Measurements from ENCODE around the gene ELL2.

The ELL2 gene

DNA sequence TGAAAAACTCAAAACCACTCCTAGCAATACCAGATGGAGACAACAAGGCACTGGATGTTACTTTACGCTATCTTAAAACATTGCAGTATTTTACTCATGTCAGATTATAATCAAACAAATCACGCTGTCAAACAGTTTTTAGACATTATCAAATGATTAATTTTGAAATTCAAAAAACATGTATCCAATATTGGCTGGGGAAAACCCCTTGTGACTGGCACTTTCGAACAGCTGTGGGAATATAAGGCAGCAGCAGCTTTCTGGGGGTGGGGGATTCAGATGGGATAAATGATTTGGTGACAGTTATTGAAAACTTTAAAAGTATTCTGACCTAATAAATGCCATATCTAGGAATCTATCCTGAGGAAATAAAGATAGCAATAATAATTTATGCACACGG lies 28.7 kb downstream of the ELL2 start:
- TF ChIP-seq PPARA (CRISPR knock-in tag; IDR thresholded peaks at IDR 0.05; ENCODE audit: borderline replicate concordance) (no peak), ZNF565 (CRISPR knock-in tag; conservative IDR thresholded peaks at IDR 0.05; ENCODE audit: low read depth) (no peak), ZNF70 (CRISPR knock-in tag; IDR thresholded peaks at IDR 0.05) (no peak), ISL1 (CRISPR knock-in tag; IDR thresholded peaks at IDR 0.05) (no peak), TOX (CRISPR knock-in tag; IDR thresholded peaks at IDR 0.05; ENCODE audit: borderline replicate concordance) (no peak), BACH2 (CRISPR knock-in tag; IDR thresholded peaks at IDR 0.05; ENCODE audit: borderline replicate concordance) (no peak)
- TF ChIP-seq, protein P1, sequence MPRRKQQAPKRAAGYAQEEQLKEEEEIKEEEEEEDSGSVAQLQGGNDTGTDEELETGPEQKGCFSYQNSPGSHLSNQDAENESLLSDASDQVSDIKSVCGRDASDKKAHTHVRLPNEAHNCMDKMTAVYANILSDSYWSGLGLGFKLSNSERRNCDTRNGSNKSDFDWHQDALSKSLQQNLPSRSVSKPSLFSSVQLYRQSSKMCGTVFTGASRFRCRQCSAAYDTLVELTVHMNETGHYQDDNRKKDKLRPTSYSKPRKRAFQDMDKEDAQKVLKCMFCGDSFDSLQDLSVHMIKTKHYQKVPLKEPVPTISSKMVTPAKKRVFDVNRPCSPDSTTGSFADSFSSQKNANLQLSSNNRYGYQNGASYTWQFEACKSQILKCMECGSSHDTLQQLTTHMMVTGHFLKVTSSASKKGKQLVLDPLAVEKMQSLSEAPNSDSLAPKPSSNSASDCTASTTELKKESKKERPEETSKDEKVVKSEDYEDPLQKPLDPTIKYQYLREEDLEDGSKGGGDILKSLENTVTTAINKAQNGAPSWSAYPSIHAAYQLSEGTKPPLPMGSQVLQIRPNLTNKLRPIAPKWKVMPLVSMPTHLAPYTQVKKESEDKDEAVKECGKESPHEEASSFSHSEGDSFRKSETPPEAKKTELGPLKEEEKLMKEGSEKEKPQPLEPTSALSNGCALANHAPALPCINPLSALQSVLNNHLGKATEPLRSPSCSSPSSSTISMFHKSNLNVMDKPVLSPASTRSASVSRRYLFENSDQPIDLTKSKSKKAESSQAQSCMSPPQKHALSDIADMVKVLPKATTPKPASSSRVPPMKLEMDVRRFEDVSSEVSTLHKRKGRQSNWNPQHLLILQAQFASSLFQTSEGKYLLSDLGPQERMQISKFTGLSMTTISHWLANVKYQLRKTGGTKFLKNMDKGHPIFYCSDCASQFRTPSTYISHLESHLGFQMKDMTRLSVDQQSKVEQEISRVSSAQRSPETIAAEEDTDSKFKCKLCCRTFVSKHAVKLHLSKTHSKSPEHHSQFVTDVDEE (CRISPR knock-in tag; IDR thresholded peaks at IDR 0.05) = no peak
- TF ChIP-seq, protein P2, sequence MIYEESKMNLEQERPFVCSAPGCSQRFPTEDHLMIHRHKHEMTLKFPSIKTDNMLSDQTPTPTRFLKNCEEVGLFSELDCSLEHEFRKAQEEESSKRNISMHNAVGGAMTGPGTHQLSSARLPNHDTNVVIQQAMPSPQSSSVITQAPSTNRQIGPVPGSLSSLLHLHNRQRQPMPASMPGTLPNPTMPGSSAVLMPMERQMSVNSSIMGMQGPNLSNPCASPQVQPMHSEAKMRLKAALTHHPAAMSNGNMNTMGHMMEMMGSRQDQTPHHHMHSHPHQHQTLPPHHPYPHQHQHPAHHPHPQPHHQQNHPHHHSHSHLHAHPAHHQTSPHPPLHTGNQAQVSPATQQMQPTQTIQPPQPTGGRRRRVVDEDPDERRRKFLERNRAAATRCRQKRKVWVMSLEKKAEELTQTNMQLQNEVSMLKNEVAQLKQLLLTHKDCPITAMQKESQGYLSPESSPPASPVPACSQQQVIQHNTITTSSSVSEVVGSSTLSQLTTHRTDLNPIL (CRISPR knock-in tag; IDR thresholded peaks at IDR 0.05; ENCODE audit: low read depth) = no peak
- ATAC-seq = no peak

DNA sequence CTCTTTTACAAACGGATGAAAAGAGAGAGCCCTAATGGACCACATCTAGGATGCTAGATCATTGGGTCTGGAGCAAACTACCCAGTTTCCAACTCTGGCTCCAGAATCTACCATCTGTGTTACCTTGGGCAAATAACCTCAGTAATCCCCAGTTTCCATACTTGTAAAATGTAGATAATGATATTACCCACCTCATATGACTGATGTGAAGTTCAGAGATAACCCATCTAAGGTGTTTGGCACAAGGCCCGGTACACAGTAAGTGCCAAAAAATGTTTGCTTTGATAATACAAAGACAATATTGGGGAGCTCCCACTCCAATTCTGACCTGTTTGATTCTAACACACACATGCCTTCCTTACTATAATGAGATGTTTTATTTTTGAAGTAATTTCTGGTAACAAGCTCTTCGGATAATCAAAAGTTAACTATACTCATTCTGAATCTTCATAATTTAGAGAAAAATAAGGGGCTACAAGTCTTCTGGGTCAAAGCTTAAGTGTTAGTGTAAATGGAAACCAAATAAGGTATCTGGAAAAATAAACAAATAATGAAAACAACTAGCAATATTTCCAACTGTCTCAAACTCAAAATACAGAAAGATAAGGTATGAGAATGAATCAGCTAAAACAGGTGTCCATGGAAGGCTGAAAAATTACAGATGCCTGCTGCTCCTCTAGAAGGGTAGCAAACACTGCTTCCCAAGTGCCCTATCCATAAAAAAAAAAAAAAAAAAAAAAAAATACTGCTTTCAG lies 30.4 kb downstream of the ELL2 start:
- TF ChIP-seq, protein P3, sequence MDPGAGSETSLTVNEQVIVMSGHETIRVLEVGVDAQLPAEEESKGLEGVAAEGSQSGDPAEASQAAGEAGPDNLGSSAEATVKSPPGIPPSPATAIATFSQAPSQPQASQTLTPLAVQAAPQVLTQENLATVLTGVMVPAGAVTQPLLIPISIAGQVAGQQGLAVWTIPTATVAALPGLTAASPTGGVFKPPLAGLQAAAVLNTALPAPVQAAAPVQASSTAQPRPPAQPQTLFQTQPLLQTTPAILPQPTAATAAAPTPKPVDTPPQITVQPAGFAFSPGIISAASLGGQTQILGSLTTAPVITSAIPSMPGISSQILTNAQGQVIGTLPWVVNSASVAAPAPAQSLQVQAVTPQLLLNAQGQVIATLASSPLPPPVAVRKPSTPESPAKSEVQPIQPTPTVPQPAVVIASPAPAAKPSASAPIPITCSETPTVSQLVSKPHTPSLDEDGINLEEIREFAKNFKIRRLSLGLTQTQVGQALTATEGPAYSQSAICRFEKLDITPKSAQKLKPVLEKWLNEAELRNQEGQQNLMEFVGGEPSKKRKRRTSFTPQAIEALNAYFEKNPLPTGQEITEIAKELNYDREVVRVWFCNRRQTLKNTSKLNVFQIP (CRISPR knock-in tag; IDR thresholded peaks at IDR 0.05; ENCODE audit: borderline replicate concordance, low read depth) = no peak
- TF ChIP-seq BACH2 (CRISPR knock-in tag; IDR thresholded peaks at IDR 0.05; ENCODE audit: borderline replicate concordance) (no peak), ZFP3 (CRISPR knock-in tag; IDR thresholded peaks at IDR 0.05) (no peak), GLIS3 (CRISPR knock-in tag; IDR thresholded peaks at IDR 0.05) (no peak), ZNF8 (CRISPR knock-in tag; IDR thresholded peaks at IDR 0.05) (no peak), ARNTL (CRISPR knock-in tag; IDR thresholded peaks at IDR 0.05; ENCODE audit: borderline replicate concordance, low read depth) (no peak), ZNF565 (CRISPR knock-in tag; conservative IDR thresholded peaks at IDR 0.05; ENCODE audit: low read depth) (no peak), SNAI2 (CRISPR knock-in tag; IDR thresholded peaks at IDR 0.05) (no peak), TOX (CRISPR knock-in tag; IDR thresholded peaks at IDR 0.05; ENCODE audit: borderline replicate concordance) (no peak), ZC3H10 (CRISPR knock-in tag; IDR thresholded peaks at IDR 0.05) (no peak), PPARA (CRISPR knock-in tag; IDR thresholded peaks at IDR 0.05; ENCODE audit: borderline replicate concordance) (no peak), ISL1 (CRISPR knock-in tag; IDR thresholded peaks at IDR 0.05) (no peak), ESRRG (CRISPR knock-in tag; IDR thresholded peaks at IDR 0.05) (no peak)
- TF ChIP-seq, protein P1 (CRISPR knock-in tag; IDR thresholded peaks at IDR 0.05) = no peak
- TF ChIP-seq, protein P2 (CRISPR knock-in tag; IDR thresholded peaks at IDR 0.05; ENCODE audit: low read depth) = no peak
- ATAC-seq = no peak

DNA sequence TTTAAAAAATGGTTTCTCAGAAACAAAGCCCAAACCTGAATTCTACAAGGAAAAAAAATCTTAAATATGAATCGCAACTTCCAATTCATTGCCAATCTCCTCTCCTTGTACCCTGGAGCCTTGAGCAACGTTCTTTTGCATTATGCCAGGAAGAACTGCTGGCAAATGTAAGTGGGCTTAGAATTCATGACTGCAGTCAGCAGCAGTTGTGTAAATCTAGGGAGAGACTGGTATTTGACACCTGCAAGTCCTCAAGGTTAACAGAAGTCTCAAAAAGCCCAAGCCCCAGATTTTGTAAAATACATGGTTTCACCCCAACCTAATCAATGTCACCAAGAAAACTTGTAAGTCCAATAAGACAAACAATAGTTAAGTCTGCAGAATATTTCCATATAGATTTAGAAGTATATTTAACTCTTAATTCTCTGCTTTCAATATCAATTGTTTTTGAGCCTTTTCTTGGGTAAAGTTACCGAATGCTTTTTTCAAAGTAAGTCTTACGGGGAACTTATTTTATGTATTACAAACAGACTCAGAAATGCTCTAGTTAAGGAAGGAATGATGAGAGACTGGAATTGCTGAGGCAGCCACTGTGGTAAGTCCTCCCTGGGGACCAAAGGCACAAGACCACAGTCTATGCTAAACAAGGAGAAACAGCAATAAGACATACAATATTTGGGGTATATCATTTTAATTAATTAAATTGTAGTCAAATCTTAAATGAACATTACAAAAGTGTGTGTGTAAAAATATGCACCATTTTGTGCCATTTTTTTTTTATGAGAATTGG lies 31.3 kb downstream of the ELL2 start:
- no peak for ATAC-seq
- TF ChIP-seq SNAI2 (CRISPR knock-in tag; IDR thresholded peaks at IDR 0.05) = no peak
- TF ChIP-seq ARNTL (CRISPR knock-in tag; IDR thresholded peaks at IDR 0.05; ENCODE audit: borderline replicate concordance, low read depth) = no peak
- TF ChIP-seq OSR1 (CRISPR knock-in tag; IDR thresholded peaks at IDR 0.05) = no peak
- TF ChIP-seq, protein P4, sequence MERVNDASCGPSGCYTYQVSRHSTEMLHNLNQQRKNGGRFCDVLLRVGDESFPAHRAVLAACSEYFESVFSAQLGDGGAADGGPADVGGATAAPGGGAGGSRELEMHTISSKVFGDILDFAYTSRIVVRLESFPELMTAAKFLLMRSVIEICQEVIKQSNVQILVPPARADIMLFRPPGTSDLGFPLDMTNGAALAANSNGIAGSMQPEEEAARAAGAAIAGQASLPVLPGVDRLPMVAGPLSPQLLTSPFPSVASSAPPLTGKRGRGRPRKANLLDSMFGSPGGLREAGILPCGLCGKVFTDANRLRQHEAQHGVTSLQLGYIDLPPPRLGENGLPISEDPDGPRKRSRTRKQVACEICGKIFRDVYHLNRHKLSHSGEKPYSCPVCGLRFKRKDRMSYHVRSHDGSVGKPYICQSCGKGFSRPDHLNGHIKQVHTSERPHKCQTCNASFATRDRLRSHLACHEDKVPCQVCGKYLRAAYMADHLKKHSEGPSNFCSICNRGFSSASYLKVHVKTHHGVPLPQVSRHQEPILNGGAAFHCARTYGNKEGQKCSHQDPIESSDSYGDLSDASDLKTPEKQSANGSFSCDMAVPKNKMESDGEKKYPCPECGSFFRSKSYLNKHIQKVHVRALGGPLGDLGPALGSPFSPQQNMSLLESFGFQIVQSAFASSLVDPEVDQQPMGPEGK (CRISPR knock-in tag; IDR thresholded peaks at IDR 0.05; ENCODE audit: borderline replicate concordance) = no peak
- TF ChIP-seq, protein P1 (CRISPR knock-in tag; IDR thresholded peaks at IDR 0.05) = no peak
- TF ChIP-seq PPARA (CRISPR knock-in tag; IDR thresholded peaks at IDR 0.05; ENCODE audit: borderline replicate concordance) = no peak
